Retinal pigment epithelial cell (primary cell): ENCODE measurements around the gene RETREG2.

ENCODE experiments used
- DNase-seq: peaks from one replicate; pipeline ENCODE4 v3.0.0-alpha.2; 2010; ENCODE audit warnings: low read depth
- H3K4me3 ChIP-seq: 2 replicates; pipeline ENCODE4 v1.5.1; 2011; ENCODE audit warnings: mild to moderate bottlenecking, low read length, control low read depth, moderate library complexity
- CTCF ChIP-seq: conservative IDR thresholded peaks from 2 replicates; pipeline ENCODE4 v1.5.1; 2011; ENCODE audit warnings: low read depth, low read length, control low read depth, inconsistent platforms

RETREG2 gene

GRCh38 chr2:219218217-219218731 is 40.2 kb downstream of the RETREG2 start:
- no peak for TF ChIP-seq CTCF
- DNase-seq, result peak; percentile 28
- peak overlapping the region; percentile 39 for H3K4me3 ChIP-seq

DNA sequence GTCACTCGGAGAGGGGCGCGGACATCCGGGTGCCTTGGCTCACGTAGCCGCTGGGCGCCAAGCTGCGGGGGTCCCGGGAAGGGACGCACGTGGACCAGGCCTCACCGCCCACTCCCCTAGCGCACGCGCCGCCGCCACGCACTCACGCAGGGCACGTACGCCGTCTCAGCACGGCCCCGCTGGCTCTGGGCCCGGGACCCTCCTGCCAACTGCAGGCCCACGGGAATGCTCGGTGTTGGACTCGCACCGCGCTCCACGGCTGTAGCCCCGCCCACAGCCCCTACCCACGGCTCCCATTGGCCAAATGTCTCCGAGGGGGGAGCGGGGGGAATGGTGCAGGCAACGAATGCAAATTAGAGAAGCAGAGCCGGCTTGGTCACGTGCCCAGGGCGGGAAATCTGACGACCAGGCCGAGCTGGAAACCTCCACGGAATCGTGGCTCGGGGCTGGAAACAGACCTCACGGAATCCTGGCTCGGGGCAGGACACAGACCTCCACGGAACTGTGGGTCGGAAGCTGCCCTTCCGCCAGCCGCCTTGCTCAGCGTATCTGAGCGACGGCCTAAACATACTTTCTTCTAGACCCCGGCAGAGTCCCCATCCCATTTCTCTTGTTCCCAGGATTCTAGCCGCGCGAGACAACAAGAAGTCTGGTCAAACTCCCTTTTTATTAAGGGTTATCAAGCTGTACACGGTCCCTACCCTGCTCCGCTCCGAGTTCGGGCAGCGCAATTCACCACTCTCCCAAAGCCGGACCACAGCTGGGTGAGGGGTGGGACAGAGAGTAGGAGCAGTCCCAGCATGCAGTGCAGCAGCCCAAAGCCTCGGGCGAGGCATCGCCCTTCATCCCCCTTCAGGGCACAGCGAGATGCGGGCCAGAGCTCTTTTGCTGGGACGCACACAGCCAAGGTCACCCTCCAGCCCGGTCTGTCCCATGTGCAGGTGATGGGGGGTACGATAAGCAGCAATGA is 40.9 kb downstream of the RETREG2 start, which contains the start of gene ABCB6:
ABCB6 (minus strand) TSS at position 227 of the 970 bp plus-strand sequence. CDS start 285 bp downstream, outside the sequence.
- H3K4me3 ChIP-seq, result peak within 1 kb of the TSS; percentile 39
- no peak for TF ChIP-seq CTCF
- DNase-seq, result peak; percentile 68

GRCh38 chr2:219219784-219220532 is 41.9 kb downstream of the RETREG2 start:
- TF ChIP-seq CTCF, result no peak
- no peak for DNase-seq
- no peak overlapping the region for H3K4me3 ChIP-seq

GRCh38 chr2:219220652-219221402 is 42.8 kb downstream of the RETREG2 start:
- no peak for TF ChIP-seq CTCF
- no peak for DNase-seq
- no peak overlapping the region for H3K4me3 ChIP-seq

GRCh38 chr2:219221957-219222518 is 44.0 kb downstream of the RETREG2 start:
- TF ChIP-seq CTCF, result no peak
- H3K4me3 ChIP-seq, result no peak overlapping the region
- no peak for DNase-seq
